ENCODE data around the gene WTIP.
A peak's percentile ranks its signal among the peaks of the same experiment; 100 is the strongest.

Gene WTIP

GRCh38 chr19:34480971-34481841 is at the start of gene WTIP:
Gene WTIP (plus strand): TSS chr19:34481758. CDS start chr19:34481975, 217 bp downstream.
- TF ChIP-seq, protein P1, sequence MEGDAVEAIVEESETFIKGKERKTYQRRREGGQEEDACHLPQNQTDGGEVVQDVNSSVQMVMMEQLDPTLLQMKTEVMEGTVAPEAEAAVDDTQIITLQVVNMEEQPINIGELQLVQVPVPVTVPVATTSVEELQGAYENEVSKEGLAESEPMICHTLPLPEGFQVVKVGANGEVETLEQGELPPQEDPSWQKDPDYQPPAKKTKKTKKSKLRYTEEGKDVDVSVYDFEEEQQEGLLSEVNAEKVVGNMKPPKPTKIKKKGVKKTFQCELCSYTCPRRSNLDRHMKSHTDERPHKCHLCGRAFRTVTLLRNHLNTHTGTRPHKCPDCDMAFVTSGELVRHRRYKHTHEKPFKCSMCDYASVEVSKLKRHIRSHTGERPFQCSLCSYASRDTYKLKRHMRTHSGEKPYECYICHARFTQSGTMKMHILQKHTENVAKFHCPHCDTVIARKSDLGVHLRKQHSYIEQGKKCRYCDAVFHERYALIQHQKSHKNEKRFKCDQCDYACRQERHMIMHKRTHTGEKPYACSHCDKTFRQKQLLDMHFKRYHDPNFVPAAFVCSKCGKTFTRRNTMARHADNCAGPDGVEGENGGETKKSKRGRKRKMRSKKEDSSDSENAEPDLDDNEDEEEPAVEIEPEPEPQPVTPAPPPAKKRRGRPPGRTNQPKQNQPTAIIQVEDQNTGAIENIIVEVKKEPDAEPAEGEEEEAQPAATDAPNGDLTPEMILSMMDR (IDR thresholded peaks at IDR 0.05; ENCODE audit: low read depth, low read length, missing control alignments), result no peak
- in situ Hi-C loops (cut with HindIII; ENCODE audit: low sequenced_read_pairs), result no loop called here
- peak; percentile 76 for DNase-seq (ENCODE audit: low read depth)
- peak within 1 kb of the TSS; percentile 70 for H3K4me3 ChIP-seq (ENCODE audit: low read depth, low read length)

GRCh38 chr19:34432797-34433196 is 48.8 kb upstream of the WTIP start:
- no peak overlapping the region for H3K4me3 ChIP-seq (ENCODE audit: low read depth, low read length)
- DNase-seq (ENCODE audit: low read depth), result no peak
- TF ChIP-seq, protein P1 (IDR thresholded peaks at IDR 0.05; ENCODE audit: low read depth, low read length, missing control alignments), result no peak
- in situ Hi-C loops (cut with HindIII; ENCODE audit: low sequenced_read_pairs), result no loop called here

- H3K4me3 ChIP-seq (ENCODE audit: low read depth, low read length), result no peak overlapping the region
- no peak for DNase-seq (ENCODE audit: low read depth)
- TF ChIP-seq, protein P1 (IDR thresholded peaks at IDR 0.05; ENCODE audit: low read depth, low read length, missing control alignments), result no peak
- in situ Hi-C loops (cut with HindIII; ENCODE audit: low sequenced_read_pairs), result no loop called here
Observed at GRCh38 chr19:34436716-34437115, 44.8 kb upstream of the WTIP start.

GRCh38 chr19:34448191-34448590 is 33.4 kb upstream of the WTIP start:
- TF ChIP-seq, protein P1 (IDR thresholded peaks at IDR 0.05; ENCODE audit: low read depth, low read length, missing control alignments), result no peak
- H3K4me3 ChIP-seq (ENCODE audit: low read depth, low read length), result no peak overlapping the region
- in situ Hi-C loops (cut with HindIII; ENCODE audit: low sequenced_read_pairs), result no loop called here
- no peak for DNase-seq (ENCODE audit: low read depth)

DNA sequence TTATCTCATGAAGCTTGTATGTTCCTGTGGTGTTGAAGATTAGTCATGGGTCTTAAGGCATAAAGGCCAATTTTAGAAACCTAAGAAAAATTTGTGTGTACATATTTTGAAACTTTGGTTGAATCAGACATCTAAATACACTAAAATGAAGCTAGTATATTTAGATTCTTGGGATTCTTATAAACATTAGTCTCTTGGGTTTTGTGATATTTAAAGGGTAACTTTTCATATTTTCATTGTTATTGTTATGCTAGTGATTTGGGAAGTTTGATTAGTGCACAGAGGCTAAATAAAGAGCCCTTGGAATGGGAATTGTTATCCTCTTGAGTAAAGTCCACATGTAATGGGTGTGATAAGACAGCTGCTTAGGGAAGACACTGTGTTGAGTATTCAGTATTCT is 28.8 kb upstream of the WTIP start:
- no peak for DNase-seq (ENCODE audit: low read depth)
- TF ChIP-seq, protein P1 (IDR thresholded peaks at IDR 0.05; ENCODE audit: low read depth, low read length, missing control alignments), result no peak
- in situ Hi-C loops (cut with HindIII; ENCODE audit: low sequenced_read_pairs), result no loop called here
- no peak overlapping the region for H3K4me3 ChIP-seq (ENCODE audit: low read depth, low read length)

GRCh38 chr19:34454091-34454490 is 27.5 kb upstream of the WTIP start:
- DNase-seq (ENCODE audit: low read depth), result no peak
- no peak overlapping the region for H3K4me3 ChIP-seq (ENCODE audit: low read depth, low read length)
- TF ChIP-seq, protein P1 (IDR thresholded peaks at IDR 0.05; ENCODE audit: low read depth, low read length, missing control alignments), result no peak
- in situ Hi-C loops (cut with HindIII; ENCODE audit: low sequenced_read_pairs), result no loop called here
